ENCODE measurements around the gene GNG7.

Gene GNG7

GRCh38 chr19:2549701-2550191 lies 152.7 kb downstream of the GNG7 start:
- Histone ChIP-seq H3K36me3 (ENCODE audit: insufficient read depth, low read length) (no peaks in the 10 kb centered on the region), H3K79me2 (ENCODE audit: insufficient read depth, low read length) (no peaks in the 10 kb centered on the region), H3K27me3 (ENCODE audit: insufficient read depth, low read length, poor library complexity, severe bottlenecking) (no peaks in the 10 kb centered on the region), H3F3A (ENCODE audit: low read depth) (peaks cover 7% of the 10 kb centered on the region), H3K9me3 (ENCODE audit: insufficient read depth, low read depth, low read length) (no peaks in the 10 kb centered on the region), H2AFZ (ENCODE audit: low read length) (no peak overlapping the region), H3K4me1 (ENCODE audit: insufficient read depth, low read length, poor library complexity, severe bottlenecking) (peaks cover 13% of the 10 kb centered on the region), H4K20me1 (ENCODE audit: insufficient read depth, low read length, poor library complexity, severe bottlenecking) (no peaks in the 10 kb centered on the region), H3K9ac (ENCODE audit: low read depth, low read length, poor library complexity, severe bottlenecking) (no peak overlapping the region), H3K9me2 (replicated peaks; ENCODE audit: low read depth, low read length) (no peaks in the 10 kb centered on the region), H3K4me3 (ENCODE audit: low read length, poor library complexity, severe bottlenecking) (no peak overlapping the region), H3K4me2 (ENCODE audit: low read depth, low read length, poor library complexity, severe bottlenecking) (no peak overlapping the region)
- TF ChIP-seq CTCF (conservative IDR thresholded peaks at IDR 0.05; ENCODE audit: low read length) (no peak), EZH2phosphoT487 (IDR thresholded peaks at IDR 0.05; ENCODE audit: borderline replicate concordance) (no peak)

GRCh38 chr19:2548966-2549365 lies 153.5 kb downstream of the GNG7 start:
- Histone ChIP-seq H3K4me2 (ENCODE audit: low read depth, low read length, poor library complexity, severe bottlenecking) (no peak overlapping the region), H4K20me1 (ENCODE audit: insufficient read depth, low read length, poor library complexity, severe bottlenecking) (no peaks in the 10 kb centered on the region), H3K4me3 (ENCODE audit: low read length, poor library complexity, severe bottlenecking) (no peak overlapping the region), H2AFZ (ENCODE audit: low read length) (no peak overlapping the region), H3K27me3 (ENCODE audit: insufficient read depth, low read length, poor library complexity, severe bottlenecking) (no peaks in the 10 kb centered on the region), H3K79me2 (ENCODE audit: insufficient read depth, low read length) (no peaks in the 10 kb centered on the region), H3F3A (ENCODE audit: low read depth) (peaks cover 7% of the 10 kb centered on the region), H3K36me3 (ENCODE audit: insufficient read depth, low read length) (no peaks in the 10 kb centered on the region), H3K4me1 (ENCODE audit: insufficient read depth, low read length, poor library complexity, severe bottlenecking) (peaks cover 14% of the 10 kb centered on the region), H3K9me3 (ENCODE audit: insufficient read depth, low read depth, low read length) (no peaks in the 10 kb centered on the region), H3K9ac (ENCODE audit: low read depth, low read length, poor library complexity, severe bottlenecking) (no peak overlapping the region), H3K9me2 (replicated peaks; ENCODE audit: low read depth, low read length) (no peaks in the 10 kb centered on the region)
- TF ChIP-seq EZH2phosphoT487 (IDR thresholded peaks at IDR 0.05; ENCODE audit: borderline replicate concordance) (no peak), CTCF (conservative IDR thresholded peaks at IDR 0.05; ENCODE audit: low read length) (no peak)

- Histone ChIP-seq H3K4me3 (ENCODE audit: low read length, poor library complexity, severe bottlenecking) (no peak overlapping the region), H3K27me3 (ENCODE audit: insufficient read depth, low read length, poor library complexity, severe bottlenecking) (no peaks in the 10 kb centered on the region), H2AFZ (ENCODE audit: low read length) (no peak overlapping the region), H3K36me3 (ENCODE audit: insufficient read depth, low read length) (no peaks in the 10 kb centered on the region), H3K4me2 (ENCODE audit: low read depth, low read length, poor library complexity, severe bottlenecking) (no peak overlapping the region), H3K9ac (ENCODE audit: low read depth, low read length, poor library complexity, severe bottlenecking) (no peak overlapping the region), H3K79me2 (ENCODE audit: insufficient read depth, low read length) (no peaks in the 10 kb centered on the region), H3K9me2 (replicated peaks; ENCODE audit: low read depth, low read length) (no peaks in the 10 kb centered on the region), H3K9me3 (ENCODE audit: insufficient read depth, low read depth, low read length) (no peaks in the 10 kb centered on the region), H3K4me1 (ENCODE audit: insufficient read depth, low read length, poor library complexity, severe bottlenecking) (peaks cover 25% of the 10 kb centered on the region), H4K20me1 (ENCODE audit: insufficient read depth, low read length, poor library complexity, severe bottlenecking) (no peaks in the 10 kb centered on the region), H3F3A (ENCODE audit: low read depth) (peaks cover 2% of the 10 kb centered on the region; the same call in 1 of the 2 replicates)
- no peak for TF ChIP-seq EZH2phosphoT487 (IDR thresholded peaks at IDR 0.05; ENCODE audit: borderline replicate concordance)
- no peak for TF ChIP-seq CTCF (conservative IDR thresholded peaks at IDR 0.05; ENCODE audit: low read length)
These were observed 154.8 kb downstream of the GNG7 start for GRCh38 chr19:2547721-2548120.
